Stimulated activated naive CD4-positive, alpha-beta T cell (primary cell): ENCODE measurements around the gene ADD1.

Experiments used
- DNase-seq, 6 experiments: peaks; one replicate each; lab custom pipeline; 2025; lab: John Stamatoyannopoulos, UW

Gene ADD1

GRCh38 chr4:2843263-2843940, at the start of gene ADD1:
ADD1 (plus strand) TSS chr4:2843844; CDS start chr4:2875916, 32,072 bp downstream.
- DNase-seq: peak; percentile 83 to 99 (median 90)

DNA sequence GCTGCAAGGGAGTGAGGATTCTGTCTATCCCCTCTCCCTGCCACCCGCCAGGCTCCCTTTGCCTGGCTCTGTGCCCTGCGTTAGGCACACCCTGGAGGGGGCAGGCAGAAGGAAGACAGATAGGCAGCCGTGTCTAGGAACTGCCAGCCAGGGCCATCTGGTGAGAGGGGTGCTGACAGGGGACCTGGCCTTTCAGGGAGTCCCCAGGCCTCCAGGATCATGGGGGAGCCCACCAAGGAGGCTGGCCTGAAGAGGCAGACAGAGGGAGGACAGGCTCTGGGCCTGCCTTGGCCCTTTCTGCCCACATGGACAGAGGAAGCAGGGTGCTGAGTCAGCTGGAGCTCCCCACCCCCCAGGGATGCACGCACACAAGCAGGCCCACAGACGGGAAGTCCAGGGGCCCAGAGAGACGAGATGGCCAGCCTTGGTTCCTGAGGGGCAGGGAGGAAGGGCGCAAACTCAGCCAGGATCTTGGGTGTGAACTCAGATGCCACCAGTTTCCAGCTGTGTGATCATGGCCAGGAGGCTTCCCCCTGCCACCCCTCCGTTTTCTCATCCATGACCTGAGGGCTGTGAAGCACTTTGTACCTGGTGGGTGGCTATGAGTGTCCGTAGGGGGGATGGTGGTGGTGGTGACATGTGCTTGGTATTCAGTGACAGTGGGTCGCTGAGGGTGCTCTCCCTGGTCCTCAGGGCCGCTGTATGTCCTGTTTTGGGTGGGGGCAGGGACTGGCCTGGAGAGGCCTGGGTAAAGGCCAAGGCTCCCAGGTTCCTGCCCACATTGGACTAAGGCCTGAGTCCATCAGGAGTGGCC, 49.0 kb upstream of the ADD1 start:
- DNase-seq: peak in 1 of 6 experiments; percentile 16

- DNase-seq: no peak
Measured at GRCh38 chr4:2795300-2795892, 48.2 kb upstream of the ADD1 start.

GRCh38 chr4:2795893-2796848, 47.5 kb upstream of the ADD1 start:
- DNase-seq: no peak

DNA sequence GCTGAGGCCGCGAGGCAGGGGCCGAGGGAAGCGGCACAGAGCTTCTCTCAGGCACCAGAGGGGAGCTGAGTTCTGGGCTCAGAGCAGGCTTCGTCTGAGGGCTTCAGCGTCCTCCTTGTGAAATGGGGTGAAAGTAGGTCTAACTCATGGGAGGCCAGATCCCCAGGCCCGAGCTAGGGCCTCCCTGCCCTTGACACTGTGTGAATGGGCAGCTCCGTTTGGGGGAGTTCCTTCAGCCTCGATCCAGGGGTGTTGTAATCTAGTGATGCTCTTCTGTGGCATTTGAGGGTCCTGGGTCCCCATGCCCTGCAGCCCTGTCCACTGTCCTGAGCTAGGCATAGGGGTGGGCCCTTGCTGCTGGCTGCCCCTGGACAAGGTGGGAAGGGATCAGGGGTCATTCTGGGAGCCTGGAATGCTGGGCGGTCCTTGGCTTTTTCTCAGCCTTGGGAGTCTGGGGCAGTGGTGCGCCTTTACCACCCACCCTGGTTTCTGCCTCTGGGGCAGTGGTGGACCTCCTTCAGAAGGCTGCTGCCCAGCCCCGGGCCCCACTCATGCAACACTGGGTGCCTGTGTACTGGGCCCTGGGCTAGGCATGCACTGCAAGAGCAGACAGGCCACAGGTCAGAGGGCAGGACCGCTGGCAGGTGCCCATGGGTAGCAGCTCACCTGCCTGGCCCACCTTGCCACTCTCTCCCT, 46.6 kb upstream of the ADD1 start:
- DNase-seq: no peak

GRCh38 chr4:2797545-2798305, 45.9 kb upstream of the ADD1 start:
- peak in 4 of 6 experiments; percentile 39 to 59 (median 44) for DNase-seq

DNA sequence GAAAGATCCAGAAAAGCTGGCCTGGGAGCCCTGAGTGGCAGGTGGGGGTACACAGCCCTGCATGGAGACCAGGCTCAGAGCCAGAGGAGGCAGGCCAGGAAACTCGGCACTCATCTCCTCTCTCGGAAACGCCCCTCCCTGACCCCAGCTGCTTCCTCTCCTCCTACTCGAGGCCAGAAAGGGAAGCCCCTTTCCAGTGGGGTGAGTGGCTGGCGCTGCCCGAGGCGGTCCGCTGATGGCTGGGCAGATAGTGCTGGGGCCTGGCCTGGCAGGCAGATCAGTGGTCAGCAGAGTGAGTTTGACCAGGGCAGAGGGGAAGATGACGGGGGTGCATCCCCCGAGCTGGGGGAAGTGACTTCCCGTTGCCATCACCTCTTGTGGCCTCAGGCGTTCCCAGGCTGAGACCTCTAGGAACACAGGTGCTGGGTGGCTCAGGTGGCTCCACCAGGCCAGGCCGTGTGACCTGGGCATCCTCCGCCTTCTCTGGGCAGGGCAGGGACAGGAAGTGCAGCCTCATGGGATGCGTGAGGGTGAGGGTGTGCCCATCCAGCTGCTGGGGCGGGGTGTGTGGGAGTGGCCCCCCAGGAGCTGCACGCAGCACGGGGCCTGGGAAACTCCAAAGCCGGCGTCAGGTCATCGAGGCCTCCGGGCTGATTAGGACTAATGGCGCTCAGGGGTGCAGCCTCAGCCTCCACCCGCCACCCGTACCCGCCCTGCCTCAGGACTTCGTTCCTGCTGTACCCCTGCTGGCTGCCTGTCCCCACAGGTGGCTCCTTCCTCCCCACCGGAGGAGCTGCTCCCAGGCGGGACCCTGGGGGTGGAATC, 45.0 kb upstream of the ADD1 start:
- peak in 5 of 6 experiments; percentile 13 to 59 (median 39) for DNase-seq

DNA sequence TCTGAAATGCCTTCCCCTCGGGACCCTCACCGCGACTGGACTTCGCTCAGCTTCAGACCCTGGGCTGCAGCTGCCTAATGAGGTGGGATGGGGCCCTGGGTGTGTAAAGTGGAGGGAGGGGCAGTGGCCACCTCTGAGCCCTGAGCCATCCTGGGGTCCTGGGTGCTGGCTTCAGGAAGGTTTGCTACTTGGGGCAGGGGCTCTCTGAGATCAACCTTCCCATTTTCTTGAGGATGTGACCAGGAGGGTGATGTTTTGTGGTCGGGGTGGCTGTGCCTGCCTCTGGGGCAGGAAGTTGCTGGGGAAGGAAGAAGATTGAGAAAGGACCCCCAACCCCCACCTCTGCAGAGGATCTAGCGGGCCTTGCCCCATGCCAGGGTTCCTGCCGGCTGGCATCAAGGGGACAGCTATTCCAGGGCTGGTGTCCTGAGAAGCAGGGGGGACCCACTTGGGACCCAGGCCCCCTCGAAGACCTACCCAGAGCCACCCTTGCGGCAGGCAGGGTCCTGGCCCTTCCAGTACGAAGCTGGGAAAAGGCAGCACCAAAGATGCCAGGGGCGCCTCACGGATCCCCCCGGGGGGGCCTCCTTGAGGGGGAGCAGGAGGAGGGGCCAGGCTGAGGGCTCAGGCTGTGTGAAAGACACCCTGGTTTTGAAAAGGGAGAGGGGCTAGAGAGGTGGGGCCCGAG, 44.3 kb upstream of the ADD1 start:
- DNase-seq: peak in 1 of 6 experiments; percentile 19

- DNase-seq: no peak
Measured at GRCh38 chr4:2799971-2800690, 43.5 kb upstream of the ADD1 start.

DNA sequence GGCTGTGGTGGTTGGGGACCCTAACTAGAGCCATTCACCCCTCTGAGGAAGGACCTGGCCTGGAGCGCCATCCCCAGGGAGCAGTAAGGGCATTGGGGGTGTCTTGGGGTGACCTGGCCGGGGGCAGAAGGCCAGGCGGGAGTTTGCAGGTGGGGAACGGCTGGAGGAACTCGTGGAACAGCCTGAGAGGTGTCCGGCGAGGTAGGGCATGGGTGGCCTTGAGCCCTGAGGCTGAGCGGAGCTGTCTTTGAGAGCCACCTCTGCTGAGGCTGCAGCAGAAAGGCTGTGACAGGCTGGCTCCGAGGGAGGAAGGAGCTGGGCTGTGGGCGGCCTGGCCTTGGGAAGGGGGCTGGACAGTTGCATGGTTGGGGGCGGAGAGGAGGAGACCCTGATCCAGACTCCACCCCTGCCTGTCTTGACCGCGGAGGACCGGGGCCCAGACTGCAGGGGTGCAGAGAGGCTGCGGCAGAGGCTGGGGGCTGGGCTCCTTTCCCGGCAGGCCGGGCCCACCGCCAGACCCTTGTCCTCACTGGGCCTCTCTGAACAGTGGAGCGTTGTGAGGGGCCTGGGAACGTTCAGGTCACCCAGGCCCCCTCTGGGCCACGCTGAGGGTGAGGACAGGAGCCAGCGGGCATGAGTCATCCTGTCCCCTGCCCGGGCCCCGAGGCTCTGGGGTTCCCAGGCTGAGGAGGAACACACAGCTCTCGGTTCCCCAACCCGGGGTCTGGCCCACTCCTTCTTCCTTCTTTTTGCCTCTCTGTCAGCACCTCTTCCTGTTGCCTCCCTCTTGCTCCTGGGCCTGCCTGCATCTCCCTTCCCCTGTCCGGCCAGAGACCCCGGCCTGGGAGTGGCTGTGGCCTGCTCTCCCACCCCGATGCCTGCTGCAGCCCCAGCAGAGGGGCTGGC, 42.7 kb upstream of the ADD1 start:
- DNase-seq: no peak

- DNase-seq: no peak
Measured at GRCh38 chr4:2802618-2803531, 40.8 kb upstream of the ADD1 start.

- no peak for DNase-seq
Measured at GRCh38 chr4:2803624-2804448, 39.8 kb upstream of the ADD1 start.

GRCh38 chr4:2804449-2804972, 39.1 kb upstream of the ADD1 start:
- no peak for DNase-seq

DNA sequence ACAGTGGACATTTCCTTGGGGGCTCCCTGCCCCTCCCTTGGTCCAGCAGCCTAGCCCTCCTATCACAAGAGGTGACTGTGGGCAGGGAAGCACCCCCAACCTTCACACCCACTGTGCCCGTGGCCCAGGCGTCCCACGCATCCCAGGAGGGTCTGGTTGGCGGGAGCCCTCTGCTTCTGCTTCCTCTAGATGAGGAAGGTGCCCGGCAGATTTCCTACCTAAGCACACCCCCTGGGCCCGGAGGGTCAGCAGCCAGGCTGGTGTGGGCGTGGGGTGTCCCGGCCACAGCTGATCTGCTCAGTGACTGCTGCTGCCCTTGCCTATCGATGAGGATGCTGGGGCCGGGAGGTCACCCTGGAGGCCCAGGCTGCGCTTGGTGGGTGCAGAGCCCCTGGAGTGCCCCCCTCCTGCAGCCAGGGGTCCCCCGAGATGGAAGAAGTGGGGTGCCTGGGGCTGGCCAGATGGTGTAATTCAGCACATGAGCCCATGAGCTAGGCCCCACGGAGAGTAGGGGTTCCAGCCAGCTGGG, 38.6 kb upstream of the ADD1 start:
- DNase-seq: no peak
